ENCODE data around the gene SLC9A9. TPM values are rescaled to one million over a fixed set of nuclear protein-coding genes. Genes with fewer than 3 reads are reported as not detected.

Gene SLC9A9
- polyA plus RNA-seq, 1 of the 3 experiments (the other 2 are of a cell fraction), result 0.05 TPM

DNA sequence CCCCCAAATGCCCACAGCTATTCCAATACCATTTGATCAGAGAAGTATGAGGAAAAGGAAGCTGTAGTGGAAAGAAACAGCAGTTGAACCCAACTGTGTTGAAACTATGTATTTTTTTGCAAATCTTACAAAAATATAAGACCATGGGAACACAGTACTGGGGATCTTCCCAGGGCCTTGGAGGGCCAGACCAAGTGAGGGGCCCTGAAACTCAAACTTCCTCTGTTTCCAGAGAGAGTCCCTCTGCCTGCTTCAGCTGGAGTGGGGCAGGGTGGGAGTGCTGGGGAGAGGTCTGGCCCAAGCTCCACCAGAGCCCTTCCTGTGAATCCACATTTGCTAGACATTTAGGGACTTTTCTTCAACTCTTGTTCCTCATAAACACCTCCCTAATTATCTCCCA is 464.8 kb downstream of the SLC9A9 start (continued):
- TF ChIP-seq ZBTB33 (IDR thresholded peaks at IDR 0.05; ENCODE audit: borderline replicate concordance, low read depth), result no peak

- H3K36me3 ChIP-seq (replicated peaks in 1 of 2; ENCODE audit: control insufficient read depth in 1 of 2, insufficient read depth in 2 of 2, low read length in 1 of 2), result no peaks in the 10 kb centered on the region
- H3K79me2 ChIP-seq (ENCODE audit: insufficient read depth), result no peaks in the 10 kb centered on the region
- 0% methylated on average over 1 of the region's 1 CpG for WGBS (ENCODE audit: low lambda C conversion rate)
- peaks cover 8% of the 10 kb centered on the region for H3K27me3 ChIP-seq (ENCODE audit: insufficient read depth)
- H3K4me3 ChIP-seq (ENCODE audit: low read depth in 2 of 2, low read length in 1 of 2), result no peak overlapping the region
- H2AFZ ChIP-seq (ENCODE audit: low read depth), result no peak overlapping the region
- no peaks in the 10 kb centered on the region for H3F3A ChIP-seq (replicated peaks; ENCODE audit: insufficient read depth)
- ChIA-PET POLR2A (no interaction called here), CTCF (no interaction called here)
- no peak overlapping the region for H3K9ac ChIP-seq
- H3K9me2 ChIP-seq, result no peaks in the 10 kb centered on the region
- TF ChIP-seq ZBTB33 (IDR thresholded peaks at IDR 0.05; ENCODE audit: borderline replicate concordance, low read depth) (no peak), TCF12 (IDR thresholded peaks at IDR 0.05) (no peak), TAF1 (IDR thresholded peaks at IDR 0.05; ENCODE audit: borderline replicate concordance, low read depth, low read length) (no peak), GABPA (IDR thresholded peaks at IDR 0.05; ENCODE audit: low read depth) (no peak), MXI1 (IDR thresholded peaks at IDR 0.05; ENCODE audit: low read depth, low read length) (no peak), USF2 (IDR thresholded peaks at IDR 0.05; ENCODE audit: borderline replicate concordance, low read depth, low read length) (no peak), GATA2 (CRISPR knock-in tag; IDR thresholded peaks at IDR 0.05) (no peak), YY1 (IDR thresholded peaks at IDR 0.05; ENCODE audit: low read depth) (no peak), RFX5 (IDR thresholded peaks at IDR 0.05; ENCODE audit: low read length) (no peak), MAX (IDR thresholded peaks at IDR 0.05; ENCODE audit: low read depth) (no peak)
- TF ChIP-seq, protein P1, sequence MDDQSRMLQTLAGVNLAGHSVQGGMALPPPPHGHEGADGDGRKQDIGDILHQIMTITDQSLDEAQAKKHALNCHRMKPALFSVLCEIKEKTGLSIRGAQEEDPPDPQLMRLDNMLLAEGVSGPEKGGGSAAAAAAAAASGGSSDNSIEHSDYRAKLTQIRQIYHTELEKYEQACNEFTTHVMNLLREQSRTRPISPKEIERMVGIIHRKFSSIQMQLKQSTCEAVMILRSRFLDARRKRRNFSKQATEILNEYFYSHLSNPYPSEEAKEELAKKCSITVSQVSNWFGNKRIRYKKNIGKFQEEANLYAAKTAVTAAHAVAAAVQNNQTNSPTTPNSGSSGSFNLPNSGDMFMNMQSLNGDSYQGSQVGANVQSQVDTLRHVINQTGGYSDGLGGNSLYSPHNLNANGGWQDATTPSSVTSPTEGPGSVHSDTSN (IDR thresholded peaks at IDR 0.05), result no peak
- DNase-seq, result no peak
- H4K20me1 ChIP-seq (ENCODE audit: insufficient read depth), result no peaks in the 10 kb centered on the region
- no peak overlapping the region for H3K4me2 ChIP-seq
- no peaks in the 10 kb centered on the region for H3K4me1 ChIP-seq (ENCODE audit: control insufficient read depth in 1 of 2, insufficient read depth in 2 of 2, low read depth in 1 of 2, low read length in 1 of 2)
- H3K27ac ChIP-seq (ENCODE audit: low read depth in 2 of 2, low read length in 1 of 2), result no peak overlapping the region
- H3K9me3 ChIP-seq, result no peaks in the 10 kb centered on the region
Observed at GRCh38 chr3:143382816-143383215, 465.5 kb downstream of the SLC9A9 start.

Measured in SK-N-SH (cell line).